GM19452 (cell line): ENCODE data around the gene IGF1R.

Experiments
- ATAC-seq: cut with Tn5 transposase; IDR thresholded peaks from one replicate; pipeline ENCODE4 v1.9.1; 2021; ENCODE audit not compliant: unreplicated experiment

IGF1R gene

DNA sequence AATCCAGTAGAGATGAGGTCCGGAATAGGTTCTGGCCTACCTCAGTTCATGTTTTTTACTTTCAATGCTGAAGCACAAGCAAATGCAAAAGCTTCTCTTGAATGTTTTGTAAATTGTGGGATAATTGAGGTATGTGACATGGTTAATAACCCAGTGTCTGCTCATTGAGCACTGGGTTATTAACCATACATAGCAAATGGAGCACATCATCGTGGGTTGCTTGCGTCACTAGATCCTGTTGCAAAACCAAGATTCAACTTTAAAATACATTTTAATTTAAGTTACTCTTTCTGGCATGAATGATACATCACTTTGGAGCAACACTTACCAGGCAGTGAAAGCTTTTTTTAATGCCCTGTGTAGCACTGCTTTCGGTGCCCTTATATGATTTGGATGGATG is 165.6 kb downstream of the IGF1R start:
- ATAC-seq = no peak

DNA sequence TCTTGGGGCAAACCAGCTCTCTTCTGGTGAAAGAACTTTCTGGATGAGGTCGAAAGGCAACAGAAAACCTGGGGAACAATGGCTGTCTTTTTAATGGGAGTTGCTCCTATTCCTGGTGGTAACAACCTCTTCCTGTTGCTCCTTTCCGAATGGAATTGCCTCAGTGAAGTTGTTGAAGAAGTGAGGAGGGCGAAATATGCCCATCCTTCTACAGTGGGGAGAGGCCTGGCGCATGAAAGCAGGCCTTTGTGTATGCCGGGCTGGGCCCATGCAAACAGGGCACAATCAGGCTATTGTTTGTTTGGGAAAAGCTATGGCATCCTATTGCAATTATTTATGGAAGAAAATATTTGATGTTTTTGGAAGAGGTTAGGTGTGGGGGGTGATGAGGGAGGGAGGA is 166.9 kb downstream of the IGF1R start:
- no peak for ATAC-seq

DNA sequence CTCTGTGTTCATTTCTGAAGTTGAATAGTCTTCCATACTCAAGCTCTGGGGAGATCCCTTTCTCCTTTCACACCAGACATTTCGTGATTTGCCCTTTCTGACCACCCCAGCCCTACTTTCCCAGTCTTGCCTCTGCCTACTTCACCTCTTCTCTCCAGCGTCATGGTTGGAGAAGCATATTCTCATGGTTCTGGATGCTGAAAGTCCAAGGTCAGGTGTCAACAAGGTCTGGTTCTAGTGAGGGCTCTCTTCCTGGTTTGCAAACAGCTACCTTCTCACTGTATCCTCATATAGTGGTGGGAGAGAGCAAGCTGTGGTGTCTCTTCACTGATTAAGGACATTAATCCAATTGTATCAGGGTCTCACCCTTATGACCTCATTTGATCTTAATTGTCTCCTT is 169.4 kb downstream of the IGF1R start:
- no peak for ATAC-seq

DNA sequence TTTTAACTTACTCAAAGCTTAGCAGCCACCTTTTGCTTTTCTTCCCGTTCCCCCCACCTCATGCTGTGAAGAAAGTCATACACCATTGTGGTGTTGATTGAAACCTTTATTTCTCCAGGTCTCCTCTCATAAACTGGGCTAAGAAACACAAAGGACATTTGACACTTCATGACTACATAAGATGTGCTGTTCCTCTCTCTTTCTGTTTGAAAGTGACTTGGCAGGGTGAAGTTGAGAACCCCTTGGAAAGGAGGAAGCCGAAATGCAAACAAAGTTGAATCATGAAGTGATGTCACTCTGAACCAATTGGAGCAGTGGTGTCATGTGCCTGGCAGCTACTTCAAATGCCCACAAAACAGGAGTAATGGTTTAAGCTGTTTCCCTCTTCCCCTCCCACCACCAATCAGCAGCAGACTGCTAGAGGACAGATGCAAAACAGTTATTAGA is 174.7 kb downstream of the IGF1R start:
- no peak for ATAC-seq

GRCh38 chr15:98823616-98824015 is 175.3 kb downstream of the IGF1R start:
- no peak for ATAC-seq

DNA sequence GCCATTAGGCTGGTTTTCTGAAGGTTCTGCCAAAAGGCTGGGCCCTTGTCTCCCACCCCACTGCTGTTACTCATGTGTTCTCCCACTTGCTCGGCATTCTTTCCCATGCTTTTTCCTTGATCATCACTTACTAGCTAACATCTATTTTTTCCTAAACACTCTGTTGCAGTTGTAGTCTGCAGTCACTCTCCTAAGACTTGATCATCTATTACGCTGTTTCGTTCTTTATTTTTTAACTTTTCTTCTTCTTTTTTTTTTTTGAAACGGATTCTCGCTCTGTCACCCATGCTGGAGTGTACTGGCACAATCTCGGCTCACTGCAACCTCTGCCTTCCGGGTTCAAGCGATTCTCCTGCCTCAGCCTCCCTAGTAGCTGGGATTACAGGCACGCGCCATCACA is 176.3 kb downstream of the IGF1R start:
- no peak for ATAC-seq

DNA sequence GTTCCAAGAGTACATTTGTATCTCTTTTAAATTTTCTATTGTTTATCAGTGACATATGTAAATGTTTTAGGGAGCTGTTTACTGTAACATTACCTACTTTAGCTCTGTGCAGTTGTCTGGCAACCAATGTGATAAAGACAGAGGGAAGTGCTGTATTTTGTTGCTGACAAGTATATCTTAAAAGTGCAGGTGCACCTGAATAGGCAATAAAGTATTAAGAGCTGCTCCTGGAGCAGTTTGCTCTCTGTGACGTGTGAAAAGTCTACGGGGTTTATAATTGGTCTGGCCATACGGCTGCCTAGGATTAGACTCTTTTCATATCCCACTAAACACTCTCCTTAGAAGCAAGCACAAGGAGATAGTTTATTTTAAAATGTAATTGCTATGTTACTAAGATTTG is 178.3 kb downstream of the IGF1R start:
- ATAC-seq = no peak

- ATAC-seq = no peak
Observed at GRCh38 chr15:98827217-98827616, 178.9 kb downstream of the IGF1R start.

DNA sequence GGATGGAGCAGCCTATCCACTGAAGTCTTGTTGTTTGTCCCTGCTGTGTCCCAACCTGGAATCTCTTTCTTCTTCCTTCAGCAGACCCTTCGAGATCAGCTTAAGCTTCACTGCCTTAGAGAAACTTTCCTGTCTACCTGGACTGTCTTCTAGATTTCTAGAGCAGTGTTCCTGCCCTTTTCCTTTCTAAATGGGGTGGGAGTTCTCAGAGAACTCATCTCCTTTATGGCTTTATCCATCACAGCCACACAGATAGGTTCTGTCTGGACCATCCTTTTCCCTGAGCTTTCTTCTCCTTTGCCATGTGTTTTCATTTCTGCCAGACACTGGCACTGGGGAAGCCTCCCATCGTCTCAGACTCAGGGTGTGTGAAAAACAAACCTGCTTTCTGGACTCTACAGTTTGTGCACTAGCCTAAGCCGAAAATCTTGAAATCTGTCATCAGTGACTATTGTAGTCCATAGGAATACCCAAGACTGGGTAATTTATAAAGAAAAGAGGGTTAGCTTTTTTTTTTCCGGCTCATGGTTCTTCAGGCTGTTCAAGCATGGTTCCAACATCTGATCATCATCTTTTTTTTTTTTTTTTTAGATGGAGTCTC is 181.8 kb downstream of the IGF1R start:
- ATAC-seq = no peak

DNA sequence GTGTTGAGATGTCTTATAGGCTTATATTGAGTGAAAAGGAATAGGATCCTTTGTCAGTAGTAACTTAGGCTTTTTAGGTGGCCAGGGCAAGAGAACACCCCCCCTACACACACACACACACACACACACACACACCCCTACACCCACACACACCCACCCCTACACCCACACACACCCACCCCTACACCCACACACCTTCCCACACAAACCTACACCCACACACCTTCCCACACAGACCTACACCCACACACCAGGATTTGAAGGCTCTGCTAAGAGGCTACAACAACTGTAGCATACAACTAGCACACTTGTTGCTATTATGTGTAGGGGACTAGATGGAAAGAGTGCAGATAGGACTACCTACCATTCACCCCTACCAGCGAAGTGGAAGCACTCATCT is 186.6 kb downstream of the IGF1R start:
- no peak for ATAC-seq

- no peak for ATAC-seq
Observed at GRCh38 chr15:98835876-98836275, 187.5 kb downstream of the IGF1R start.

DNA sequence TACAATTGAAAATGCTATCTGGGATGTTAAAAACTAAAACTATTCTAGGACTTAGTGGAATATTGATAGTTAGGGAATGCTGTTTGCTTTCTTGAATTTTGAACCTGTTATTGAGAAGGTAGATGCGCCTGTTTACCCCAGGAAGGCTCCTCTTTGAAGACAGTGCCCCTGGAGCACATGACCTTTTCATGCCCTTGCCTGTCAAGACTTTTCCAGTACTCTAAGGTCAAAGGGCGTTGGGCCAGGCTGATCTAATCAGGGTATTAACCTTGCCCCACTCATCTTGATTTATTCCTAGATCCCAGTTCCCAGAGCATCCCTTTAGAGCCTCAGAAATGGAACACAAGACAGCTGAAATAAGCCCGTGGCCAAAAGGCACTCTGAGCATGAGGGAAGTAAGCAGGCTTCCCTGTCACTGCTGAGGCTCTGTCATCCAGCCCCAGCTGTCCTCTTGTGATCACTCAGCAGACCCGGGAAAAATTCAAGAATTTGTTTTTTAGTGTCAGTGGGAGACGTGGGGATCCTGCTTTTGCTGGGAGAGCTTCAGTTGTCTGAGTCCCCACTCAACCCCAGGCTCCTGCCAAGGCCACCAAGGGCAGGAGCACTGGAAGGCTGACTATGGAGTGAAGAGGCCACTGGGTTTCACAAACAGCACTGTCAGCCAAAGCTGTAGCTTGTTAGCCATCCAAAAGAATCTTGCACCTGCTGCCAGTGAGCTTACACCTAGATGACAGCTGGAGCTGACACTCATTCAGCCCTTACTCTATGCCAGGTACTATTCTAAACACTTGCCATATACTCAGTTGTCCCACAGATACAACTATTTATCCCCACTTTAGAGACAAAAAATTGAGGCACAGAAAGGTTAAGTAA is 190.3 kb downstream of the IGF1R start:
- no peak for ATAC-seq

DNA sequence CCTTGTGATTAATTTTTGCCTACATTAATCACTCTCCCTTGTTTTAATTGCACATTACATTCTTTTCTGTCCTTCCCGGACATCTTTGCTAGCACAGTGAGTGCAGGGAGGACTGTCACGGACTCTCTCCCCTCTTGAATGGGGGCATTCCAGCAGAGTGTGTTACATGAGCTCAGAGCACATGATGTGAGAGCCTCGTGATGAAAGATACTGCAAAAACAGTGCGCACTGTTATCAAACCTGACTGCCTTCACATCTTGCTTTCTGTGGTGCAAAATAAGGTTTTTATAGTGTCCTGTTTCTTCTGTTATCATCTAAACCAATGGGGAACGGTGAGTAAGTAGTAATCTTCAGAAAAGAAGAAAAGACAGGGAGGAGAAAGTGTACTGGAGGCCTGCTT is 191.7 kb downstream of the IGF1R start:
- no peak for ATAC-seq

GRCh38 chr15:98841419-98841970 is 193.2 kb downstream of the IGF1R start:
- ATAC-seq = no peak

GRCh38 chr15:98842192-98842972 is 194.0 kb downstream of the IGF1R start:
- ATAC-seq = no peak

- no peak for ATAC-seq
Observed at GRCh38 chr15:98842973-98843285, 194.6 kb downstream of the IGF1R start.

DNA sequence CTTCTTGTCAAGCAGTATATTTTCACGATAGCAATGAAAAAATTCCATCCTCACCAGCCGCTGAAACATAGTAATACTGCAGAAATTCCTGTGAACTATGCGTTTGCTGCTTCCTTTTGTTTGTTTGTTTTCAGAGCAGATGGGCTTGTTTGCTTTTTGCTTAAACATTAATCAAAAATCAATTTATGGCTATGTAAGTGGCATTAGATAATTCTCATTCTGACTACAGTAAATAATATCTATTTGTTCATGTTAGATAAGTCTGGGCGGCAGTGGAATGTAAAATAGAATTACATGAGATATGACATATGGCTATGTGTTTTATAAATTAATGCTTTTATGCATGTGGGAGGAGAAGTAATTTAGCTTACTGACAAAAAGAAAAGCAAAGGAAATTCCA is 195.5 kb downstream of the IGF1R start:
- no peak for ATAC-seq

DNA sequence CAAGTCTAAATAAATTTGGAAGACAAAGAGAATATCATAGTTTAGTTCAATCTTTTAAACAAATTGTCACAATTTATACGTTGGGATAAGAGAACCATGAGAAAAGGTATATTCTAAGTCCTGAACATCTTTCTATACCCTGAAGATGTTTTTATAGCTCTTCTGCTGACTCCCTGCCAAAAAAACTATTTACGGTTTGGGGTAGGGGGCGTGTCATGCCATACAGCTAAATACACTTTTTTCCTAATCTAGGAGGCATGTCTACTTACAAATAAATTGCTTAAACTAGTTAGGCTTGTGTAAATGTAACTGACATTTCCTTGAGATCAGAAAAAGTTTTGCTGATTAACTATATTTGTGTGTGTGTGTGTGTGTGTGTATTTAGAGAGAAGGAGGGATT is 195.9 kb downstream of the IGF1R start:
- no peak for ATAC-seq

- ATAC-seq = no peak
Observed at GRCh38 chr15:98845138-98845884, 197.0 kb downstream of the IGF1R start.

- peak; percentile 35 for ATAC-seq
Observed at GRCh38 chr15:98850961-98851572, 202.7 kb downstream of the IGF1R start.

DNA sequence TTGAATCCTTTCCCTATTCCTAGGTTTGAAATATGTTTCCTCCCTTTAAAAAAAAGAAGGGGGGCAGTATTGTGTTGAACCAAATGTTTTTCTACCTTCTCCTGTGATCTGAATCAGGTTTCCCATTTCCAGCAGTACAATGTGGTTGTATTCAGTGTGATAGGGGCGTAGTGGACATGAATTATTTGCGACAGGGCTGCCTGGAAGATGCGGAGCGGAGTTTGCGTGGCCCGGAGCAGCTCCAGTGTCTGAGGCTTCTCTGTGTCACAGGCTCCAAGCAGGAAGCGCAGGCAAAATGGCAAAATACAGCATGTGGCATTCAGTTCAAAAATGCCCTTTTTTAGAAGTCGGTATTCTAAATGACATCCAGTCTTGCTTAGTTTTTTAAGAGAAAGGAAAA is 204.8 kb downstream of the IGF1R start:
- ATAC-seq = no peak
